Esophagus muscularis mucosa (tissue), 3 donors: ENCODE data around the gene C11orf71.

Experiments used
- EP300 ChIP-seq: sonication (generic); formaldehyde crosslinking; IDR thresholded peaks from one replicate; pipeline ENCODE4 v1.6.1; 2017; ENCODE audit warnings: antibody characterized with exemption
- TF ChIP-seq, protein P1 (sequence below), 3 experiments: fragments of 200-600 bp in 2 of 3; fragments of 450-650 bp in 1 of 3; sonication (generic) in 2 of 3; IDR thresholded peaks; one replicate each; pipeline ENCODE4 v1.5.1; 2017 to 2019; ENCODE audit warnings: antibody characterized with exemption in 3 of 3, mild to moderate bottlenecking in 2 of 3, moderate library complexity in 1 of 3

DNA sequence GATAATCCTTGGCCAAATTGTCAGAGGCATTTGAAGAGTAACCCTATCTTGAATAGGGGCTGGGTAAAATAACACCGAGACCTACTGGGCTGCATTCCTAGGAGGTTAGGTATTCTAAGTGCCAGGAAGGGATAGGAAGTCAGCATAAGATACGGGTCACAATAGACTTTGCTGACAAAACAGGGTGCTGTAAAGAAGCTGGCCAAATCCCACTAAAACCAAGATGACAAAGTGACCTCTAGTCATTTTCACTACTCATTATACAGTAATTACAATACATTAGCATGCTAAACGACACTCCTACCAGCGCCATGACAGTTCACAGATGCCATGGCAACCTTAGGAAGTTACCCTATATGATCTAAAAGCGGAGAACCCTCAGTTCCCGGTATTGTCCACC, 38.0 kb upstream of the C11orf71 start:
- TF ChIP-seq, protein P1, sequence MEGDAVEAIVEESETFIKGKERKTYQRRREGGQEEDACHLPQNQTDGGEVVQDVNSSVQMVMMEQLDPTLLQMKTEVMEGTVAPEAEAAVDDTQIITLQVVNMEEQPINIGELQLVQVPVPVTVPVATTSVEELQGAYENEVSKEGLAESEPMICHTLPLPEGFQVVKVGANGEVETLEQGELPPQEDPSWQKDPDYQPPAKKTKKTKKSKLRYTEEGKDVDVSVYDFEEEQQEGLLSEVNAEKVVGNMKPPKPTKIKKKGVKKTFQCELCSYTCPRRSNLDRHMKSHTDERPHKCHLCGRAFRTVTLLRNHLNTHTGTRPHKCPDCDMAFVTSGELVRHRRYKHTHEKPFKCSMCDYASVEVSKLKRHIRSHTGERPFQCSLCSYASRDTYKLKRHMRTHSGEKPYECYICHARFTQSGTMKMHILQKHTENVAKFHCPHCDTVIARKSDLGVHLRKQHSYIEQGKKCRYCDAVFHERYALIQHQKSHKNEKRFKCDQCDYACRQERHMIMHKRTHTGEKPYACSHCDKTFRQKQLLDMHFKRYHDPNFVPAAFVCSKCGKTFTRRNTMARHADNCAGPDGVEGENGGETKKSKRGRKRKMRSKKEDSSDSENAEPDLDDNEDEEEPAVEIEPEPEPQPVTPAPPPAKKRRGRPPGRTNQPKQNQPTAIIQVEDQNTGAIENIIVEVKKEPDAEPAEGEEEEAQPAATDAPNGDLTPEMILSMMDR (IDR thresholded peaks at IDR 0.05): no peak
- no peak for TF ChIP-seq EP300
